DND-41 (cell line): ENCODE data around the gene ADTRP.

Experiments used
- CTCF ChIP-seq: IDR thresholded peaks from 2 replicates; pipeline ENCODE4 v1.5.1; 2012; ENCODE audit warnings: borderline replicate concordance, low read length, moderate library complexity, mild to moderate bottlenecking; ENCODE audit not compliant: poor library complexity, severe bottlenecking; ENCODE audit errors: extremely low read depth
- EZH2 ChIP-seq: IDR thresholded peaks from 3 replicates; pipeline ENCODE4 v1.6.1; 2012; ENCODE audit warnings: borderline replicate concordance, low read depth, mild to moderate bottlenecking, moderate library complexity, low read length, inconsistent platforms; ENCODE audit not compliant: severe bottlenecking

GRCh38 chr6:11778036-11778435, 567 bp downstream of the ADTRP start:
- TF ChIP-seq CTCF (no peak), EZH2 (no peak)
